Right lobe of liver (tissue), 6 donors: Measurements from ENCODE around the gene SURF1. TPM values are rescaled to one million over a fixed set of nuclear protein-coding genes. Genes with fewer than 3 reads are reported as not detected.

Source experiments
- ATAC-seq, 4 donors: fragments of 200-7000 bp; cut with Tn5 transposase; one replicate each; pipeline ENCODE4 v1.9.1; 2020; ENCODE audit warnings: mild to moderate bottlenecking in 4 of 4, moderate library complexity in 4 of 4
- DNase-seq, 3 donors: peaks; one replicate each; pipeline ENCODE4 v3.0.0-alpha.2; 2020
- H3K27ac ChIP-seq, 3 donors: fragments of 200-600 bp; one replicate each; pipeline ENCODE4 v1.8.0; 2022
- H3K27me3 ChIP-seq, 2 donors: fragments of 200-600 bp; one replicate each; pipeline ENCODE4 v1.8.0; 2022
- H3K36me3 ChIP-seq, 4 donors: fragments of 200-600 bp; sonication (generic) in 1 of 4; one replicate each; pipeline versions ENCODE4 v1.5.1 to v1.8.0; 2017 to 2022; ENCODE audit warnings: control low read depth in 1 of 4
- H3K4me1 ChIP-seq, 4 donors: fragments of 200-600 bp; sonication (generic) in 1 of 4; one replicate each; pipeline versions ENCODE4 v1.5.1 to v1.8.0; 2017 to 2022; ENCODE audit warnings: control low read depth in 1 of 4
- H3K4me3 ChIP-seq, 3 donors: fragments of 200-600 bp; one replicate each; pipeline ENCODE4 v1.8.0; 2022
- H3K9me3 ChIP-seq, 4 donors: fragments of 200-600 bp; sonication (generic) in 1 of 4; one replicate each; pipeline versions ENCODE4 v1.5.1 to v1.8.0; 2017 to 2022; ENCODE audit warnings: control low read depth in 1 of 4
- POLR2A ChIP-seq: fragments of 450-650 bp; IDR thresholded peaks from one replicate; pipeline ENCODE4 v1.6.1; 2017; ENCODE audit warnings: antibody characterized with exemption, mild to moderate bottlenecking
- WGBS: methylation state at CpG from one replicate; pipeline ENCODE4 v1.1.6; 2018; ENCODE audit warnings: low coverage, low lambda C conversion rate; ENCODE audit not compliant: insufficient coverage; ENCODE audit errors: missing lambda C conversion rate; 5-methylcytosine and 5-hydroxymethylcytosine counted together
- intact Hi-C, 2 donors: fragments of 100-400 bp; cut with DNase I; formaldehyde crosslinking; loops; one replicate each; pipeline versions ENCODE4 v1.11.2 to v1.14.1; 2022
- total RNA-seq, 6 experiments: library from RNA; depleted of rRNA in 2 of 6; stranded (reverse); fragments of >200 nt in 2 of 6; fragmentation: NEBNext Ultra II Directional in 3 of 6; extraction: Animal tissue kit (Norgen Biotek cat#: 25700) in 3 of 6; gene quantifications; one replicate each; pipeline versions ENCODE4 v1.1.0 to v1.2.4, GENCODE V29; 2016 to 2023
- TF ChIP-seq, protein P1 (sequence below), 4 donors: fragments of 200-600 bp in 3 of 4; fragments of 450-650 bp in 1 of 4; IDR thresholded peaks; one replicate each; pipeline versions ENCODE4 v1.5.1 to v1.8.0; 2016 to 2022; ENCODE audit warnings: antibody characterized with exemption in 4 of 4, mild to moderate bottlenecking in 2 of 4
- donor health status: DM: no; HTN: yes; CAD: no.
- donor health status: DM: no; HTN: no; CAD: no.
- donor health status: DM: no; HTN: no; CAD: no.
- donor health status: DM: no; HTN: yes; CAD: no.
- donor health status: DM: no; HTN: yes; CAD: no.

The SURF1 gene
- total RNA-seq, 6 experiments from 2014 or later, result 37.4 to 68.8 (median 44.5) TPM

DNA sequence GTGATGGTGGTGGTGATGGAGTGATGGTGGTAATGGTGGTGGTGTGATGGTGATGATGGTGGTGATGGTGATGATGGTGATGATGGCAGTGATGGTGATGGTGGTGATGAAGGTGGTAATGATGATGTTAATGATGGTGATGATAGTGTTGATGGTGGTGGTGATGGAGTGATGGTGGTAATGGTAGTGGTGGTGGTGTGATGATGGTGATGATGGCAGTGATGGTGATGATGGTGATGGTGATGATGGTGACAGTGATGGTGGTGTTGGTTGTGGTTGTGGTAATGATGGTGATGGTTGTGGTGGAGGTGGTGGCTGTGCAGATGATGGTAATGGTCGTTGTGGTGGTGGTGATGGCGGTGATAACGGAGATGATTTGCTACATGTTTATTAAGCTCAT is 27.2 kb upstream of the SURF1 start:
- intact Hi-C loops, result loop anchor here in 1 of 2 donors (10.0 kb wide), 1 partner anchor 49 kb away; the partner anchor contains the start of gene SURF6

DNA sequence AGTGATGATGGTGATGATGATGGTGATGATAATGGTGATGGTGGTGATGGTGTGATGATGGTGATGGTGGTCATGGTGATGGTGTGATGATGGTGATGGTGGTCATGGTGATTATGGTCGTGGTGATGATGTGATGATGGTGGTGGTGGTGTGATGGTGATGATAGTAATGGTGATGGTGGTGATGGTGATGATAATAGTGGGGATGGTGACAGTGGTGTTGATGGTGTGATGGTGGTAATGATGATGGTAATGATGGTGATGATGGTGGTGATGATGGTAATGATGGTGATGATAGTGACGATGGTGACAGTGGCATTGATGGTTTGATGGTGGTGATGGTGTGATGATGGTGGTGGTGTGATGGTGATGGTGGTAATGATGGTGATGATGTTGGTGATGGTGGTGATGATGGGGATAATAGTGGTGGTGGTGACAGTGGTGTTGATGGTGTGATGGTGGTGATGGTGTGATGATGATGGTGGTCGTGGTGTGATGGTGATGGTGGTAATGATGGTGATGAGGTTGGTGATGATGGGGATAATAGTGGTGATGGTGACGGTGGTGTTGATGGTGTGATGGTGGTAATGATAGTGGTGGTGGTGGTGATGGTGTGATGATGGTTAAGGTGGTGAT is 26.3 kb upstream of the SURF1 start:
- H3K4me1 ChIP-seq, result no peaks in the 10 kb centered on the region
- H3K9me3 ChIP-seq, result no peaks in the 10 kb centered on the region
- ATAC-seq (no peak), DNase-seq (no peak)
- no peak overlapping the region for H3K4me3 ChIP-seq
- intact Hi-C loops, result loop anchor here in 1 of 2 donors (10.0 kb wide), 1 partner anchor 48 kb away; the partner anchor contains the start of gene SURF6
- TF ChIP-seq, protein P1, sequence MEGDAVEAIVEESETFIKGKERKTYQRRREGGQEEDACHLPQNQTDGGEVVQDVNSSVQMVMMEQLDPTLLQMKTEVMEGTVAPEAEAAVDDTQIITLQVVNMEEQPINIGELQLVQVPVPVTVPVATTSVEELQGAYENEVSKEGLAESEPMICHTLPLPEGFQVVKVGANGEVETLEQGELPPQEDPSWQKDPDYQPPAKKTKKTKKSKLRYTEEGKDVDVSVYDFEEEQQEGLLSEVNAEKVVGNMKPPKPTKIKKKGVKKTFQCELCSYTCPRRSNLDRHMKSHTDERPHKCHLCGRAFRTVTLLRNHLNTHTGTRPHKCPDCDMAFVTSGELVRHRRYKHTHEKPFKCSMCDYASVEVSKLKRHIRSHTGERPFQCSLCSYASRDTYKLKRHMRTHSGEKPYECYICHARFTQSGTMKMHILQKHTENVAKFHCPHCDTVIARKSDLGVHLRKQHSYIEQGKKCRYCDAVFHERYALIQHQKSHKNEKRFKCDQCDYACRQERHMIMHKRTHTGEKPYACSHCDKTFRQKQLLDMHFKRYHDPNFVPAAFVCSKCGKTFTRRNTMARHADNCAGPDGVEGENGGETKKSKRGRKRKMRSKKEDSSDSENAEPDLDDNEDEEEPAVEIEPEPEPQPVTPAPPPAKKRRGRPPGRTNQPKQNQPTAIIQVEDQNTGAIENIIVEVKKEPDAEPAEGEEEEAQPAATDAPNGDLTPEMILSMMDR (IDR thresholded peaks at IDR 0.05), result no peak
- no peak for TF ChIP-seq POLR2A
- H3K27ac ChIP-seq, result no peak overlapping the region
- no peaks in the 10 kb centered on the region for H3K27me3 ChIP-seq
- WGBS, result 79% methylated on average over 4 of the region's 4 CpGs
- no peaks in the 10 kb centered on the region for H3K36me3 ChIP-seq

More for the DNA sequence above, 27.2 kb upstream of the SURF1 start:
- no peaks in the 10 kb centered on the region for H3K27me3 ChIP-seq
- H3K4me3 ChIP-seq, result no peak overlapping the region
- 100% methylated on average over 2 of the region's 3 CpGs for WGBS
- DNase-seq, result no peak
- no peak for ATAC-seq
- no peaks in the 10 kb centered on the region for H3K9me3 ChIP-seq
- H3K27ac ChIP-seq, result no peak overlapping the region
- no peaks in the 10 kb centered on the region for H3K4me1 ChIP-seq
- TF ChIP-seq, protein P1 (IDR thresholded peaks at IDR 0.05), result no peak
- no peak for TF ChIP-seq POLR2A
- no peaks in the 10 kb centered on the region for H3K36me3 ChIP-seq

DNA sequence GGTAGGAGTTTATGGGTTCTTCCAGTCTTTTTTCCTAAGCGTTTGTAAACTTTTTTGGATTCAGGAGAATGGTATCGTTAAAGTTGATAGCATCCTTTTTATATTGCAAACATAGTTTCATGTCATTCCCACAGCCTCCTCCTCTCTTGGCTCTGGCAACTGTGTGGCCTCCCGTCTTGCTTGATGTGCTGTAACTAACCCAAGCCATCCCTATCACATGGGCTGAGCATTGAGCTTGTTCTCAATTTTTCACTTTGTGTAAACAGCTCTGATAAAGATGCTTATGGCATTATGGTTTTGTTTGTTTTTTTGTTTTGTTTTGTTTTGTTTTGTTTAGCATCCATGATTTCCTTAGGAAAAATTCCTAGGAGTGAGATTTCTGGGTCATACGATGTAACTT is 24.4 kb upstream of the SURF1 start:
- Histone ChIP-seq H3K27me3 (no peaks in the 10 kb centered on the region), H3K36me3 (no peaks in the 10 kb centered on the region), H3K4me1 (peaks cover 0 to 6% (median 0%) of the 10 kb centered on the region in 4 donors), H3K27ac (no peak overlapping the region), H3K9me3 (no peaks in the 10 kb centered on the region), H3K4me3 (no peak overlapping the region)
- no peak for ATAC-seq
- DNase-seq, result no peak
- no peak for TF ChIP-seq POLR2A
- TF ChIP-seq, protein P1 (IDR thresholded peaks at IDR 0.05), result no peak
- 88% methylated on average over 3 of the region's 4 CpGs for WGBS
- intact Hi-C loops, result loop anchor here in 1 of 2 donors (10.0 kb wide), 1 partner anchor 46 kb away; the partner anchor contains the start of gene SURF6

DNA sequence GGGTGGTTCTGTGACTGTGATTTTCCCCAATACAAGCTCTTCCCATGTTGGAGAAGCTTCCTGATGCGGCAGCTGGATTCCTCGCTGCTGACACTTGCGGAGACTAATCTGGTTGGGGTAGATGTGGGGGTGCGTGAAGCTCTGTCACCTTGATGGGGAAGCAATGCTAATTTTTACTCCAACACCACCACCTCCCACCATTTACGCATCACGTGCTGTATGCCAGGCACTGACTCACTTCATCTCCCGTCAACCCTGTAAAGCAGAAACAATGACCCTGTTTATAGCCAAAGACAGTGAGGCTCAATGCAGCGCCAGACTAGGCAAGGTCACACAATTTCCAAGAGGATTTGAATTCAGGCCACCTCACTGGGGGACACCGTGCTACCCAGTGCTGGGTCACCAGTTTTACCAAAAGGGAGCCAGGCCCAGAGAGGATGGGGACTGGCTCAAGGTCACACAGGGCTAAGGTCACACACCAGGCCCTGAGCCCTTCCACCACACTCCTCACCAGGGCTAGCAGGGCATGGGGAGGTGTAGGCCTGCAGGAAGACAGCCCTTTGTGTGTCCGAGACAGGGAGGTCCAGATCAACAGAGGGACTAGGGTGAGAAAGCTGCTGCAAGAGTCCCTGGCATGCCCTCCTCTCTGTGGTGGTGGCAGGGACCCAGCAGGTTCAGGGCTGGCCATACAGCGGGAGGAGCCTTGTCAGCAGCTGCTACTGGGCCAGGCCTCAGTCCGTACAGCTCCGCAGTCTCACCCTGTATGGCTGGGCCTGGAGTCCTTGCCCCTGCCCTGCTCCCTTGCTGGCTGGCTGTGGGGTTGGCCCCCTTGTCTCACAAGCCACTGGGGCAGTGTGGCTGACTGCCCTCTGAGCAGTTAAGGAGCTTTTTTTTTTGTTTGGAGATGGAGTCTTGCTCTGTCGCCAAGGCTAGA is 23.1 kb upstream of the SURF1 start:
- intact Hi-C loops, result loop anchor here in 1 of 2 donors (10.0 kb wide), 1 partner anchor 45 kb away; the partner anchor contains the start of gene SURF6
- no peak for DNase-seq

More for the DNA sequence above, 23.1 kb upstream of the SURF1 start:
- TF ChIP-seq, protein P1 (IDR thresholded peaks at IDR 0.05), result no peak
- TF ChIP-seq POLR2A, result no peak
- Histone ChIP-seq H3K36me3 (no peaks in the 10 kb centered on the region), H3K4me3 (no peak overlapping the region), H3K27ac (no peak overlapping the region), H3K27me3 (no peaks in the 10 kb centered on the region), H3K9me3 (no peaks in the 10 kb centered on the region), H3K4me1 (peaks cover 0 to 7% (median under 1%) of the 10 kb centered on the region in 4 donors)
- 95% methylated on average over 5 of the region's 14 CpGs for WGBS
- ATAC-seq, result no peak
